T1000 (cell line): ENCODE results near the gene MPHOSPH9.

Source experiments
- DNase-seq: peaks from one replicate; lab custom pipeline; 2025; ENCODE audit warnings: mixed read lengths; lab: John Stamatoyannopoulos, UW

The MPHOSPH9 gene

DNA sequence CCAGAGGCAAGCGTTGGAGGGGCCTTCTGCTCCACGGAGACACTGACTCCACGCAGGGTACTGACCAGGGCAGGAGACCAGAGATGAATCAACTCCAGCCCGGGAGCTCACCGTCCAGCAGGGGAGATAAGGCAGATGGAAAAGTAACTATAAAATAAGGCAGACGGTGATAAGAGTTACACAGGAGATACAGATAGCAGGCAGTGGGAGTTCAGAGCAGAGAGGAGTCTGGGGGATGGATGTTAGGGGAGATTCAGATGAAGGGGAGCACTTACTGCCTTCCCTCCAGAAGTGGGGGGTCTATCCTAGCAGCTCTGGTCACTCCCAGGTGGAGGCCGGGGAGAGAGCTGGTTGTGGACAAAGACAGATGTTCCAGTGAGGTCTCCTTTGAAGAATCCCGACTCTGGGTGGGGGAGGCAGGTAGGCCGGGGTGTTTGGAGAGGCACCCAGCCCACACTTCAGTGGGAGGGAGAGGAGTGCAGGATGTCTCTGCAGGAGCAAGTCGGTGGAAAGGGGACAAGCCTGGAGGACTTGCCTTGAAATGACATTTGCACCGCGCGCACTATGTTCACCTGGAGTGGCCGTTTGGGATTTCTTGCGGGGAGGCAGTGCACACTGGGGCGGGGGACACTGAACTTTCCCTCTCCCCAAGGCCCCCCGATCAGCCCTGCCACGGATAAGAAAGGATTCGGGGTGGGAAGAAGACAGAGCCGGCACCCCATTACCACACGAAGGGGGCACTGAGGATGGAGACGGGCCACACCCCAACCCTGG, 83.3 kb downstream of the MPHOSPH9 start:
- no peak for DNase-seq

DNA sequence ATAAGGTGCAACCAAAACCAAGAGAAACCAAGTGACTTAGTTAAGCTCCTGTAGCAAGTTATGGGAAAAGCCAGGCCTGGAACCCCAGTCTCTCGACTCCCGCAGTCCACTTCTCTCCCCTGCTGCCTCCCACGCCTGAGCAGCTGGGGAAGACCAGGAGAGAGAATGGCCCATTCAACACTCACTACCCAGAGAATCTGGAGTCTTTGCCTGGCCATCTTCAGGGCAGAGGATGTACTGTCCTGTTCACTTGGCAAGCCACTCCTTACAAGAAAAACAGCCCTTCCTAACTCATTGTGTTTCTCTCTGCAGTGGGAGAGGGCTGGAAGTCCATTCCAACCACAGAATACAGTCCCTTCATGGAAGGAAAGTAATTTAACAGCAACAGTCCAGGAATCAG, 83.9 kb downstream of the MPHOSPH9 start:
- DNase-seq: no peak

DNA sequence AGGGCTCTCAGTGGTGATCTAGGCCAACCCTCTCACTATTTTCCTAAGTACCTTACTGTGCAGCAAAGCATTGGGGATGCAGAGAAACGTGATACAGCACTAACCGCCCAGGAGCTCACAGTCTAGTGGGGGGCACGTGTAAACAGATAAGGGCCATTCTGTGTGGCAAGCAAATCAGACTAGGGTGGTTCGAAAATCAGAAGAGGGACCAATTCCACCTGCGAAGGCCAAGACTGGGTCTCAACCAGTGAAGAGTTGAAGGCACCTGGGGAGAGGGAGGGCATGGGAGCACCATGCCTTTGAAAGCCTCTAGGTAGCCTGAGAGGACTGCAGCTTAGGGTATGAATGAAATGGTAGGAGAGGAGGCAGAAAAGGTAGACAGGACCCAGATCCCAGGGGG, 84.3 kb downstream of the MPHOSPH9 start:
- no peak for DNase-seq

DNA sequence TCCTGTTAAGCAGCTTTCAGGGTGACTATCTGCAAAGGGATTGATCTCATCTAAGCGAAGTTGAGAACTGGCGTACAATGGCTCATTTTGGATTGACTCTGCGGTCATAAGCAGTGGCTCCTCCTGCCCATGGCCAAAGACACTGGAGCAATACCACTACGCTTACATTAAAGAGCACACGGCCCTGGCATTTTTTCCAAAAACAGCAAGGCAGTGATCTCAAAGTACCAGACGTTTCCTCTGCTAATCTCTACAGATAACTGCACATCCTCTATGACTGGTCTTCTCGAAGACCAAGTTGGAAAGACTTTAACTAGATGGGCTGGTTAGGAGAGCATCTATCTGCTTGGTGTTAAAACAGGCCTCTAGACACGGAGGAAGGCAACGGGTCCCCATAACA, 84.7 kb downstream of the MPHOSPH9 start:
- DNase-seq: no peak

DNA sequence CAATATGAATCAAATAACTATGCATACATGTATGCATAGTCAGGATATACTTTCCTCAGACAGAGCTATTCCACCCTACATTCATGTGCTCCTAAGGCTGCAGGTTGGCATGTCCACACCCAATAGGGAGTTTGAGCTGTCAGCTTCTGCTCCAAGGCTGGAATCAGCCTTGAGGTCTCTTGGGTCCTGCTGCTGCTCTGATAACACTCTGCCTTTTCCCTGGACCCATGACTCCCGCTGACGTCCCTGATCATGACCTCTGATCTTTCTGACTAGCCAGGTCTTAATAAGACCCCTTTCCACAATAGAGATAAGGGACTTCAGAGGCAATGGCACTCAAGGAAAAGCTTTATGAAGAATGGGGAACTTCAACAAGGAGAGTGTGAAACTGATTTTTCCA, 87.7 kb downstream of the MPHOSPH9 start:
- DNase-seq: no peak

DNA sequence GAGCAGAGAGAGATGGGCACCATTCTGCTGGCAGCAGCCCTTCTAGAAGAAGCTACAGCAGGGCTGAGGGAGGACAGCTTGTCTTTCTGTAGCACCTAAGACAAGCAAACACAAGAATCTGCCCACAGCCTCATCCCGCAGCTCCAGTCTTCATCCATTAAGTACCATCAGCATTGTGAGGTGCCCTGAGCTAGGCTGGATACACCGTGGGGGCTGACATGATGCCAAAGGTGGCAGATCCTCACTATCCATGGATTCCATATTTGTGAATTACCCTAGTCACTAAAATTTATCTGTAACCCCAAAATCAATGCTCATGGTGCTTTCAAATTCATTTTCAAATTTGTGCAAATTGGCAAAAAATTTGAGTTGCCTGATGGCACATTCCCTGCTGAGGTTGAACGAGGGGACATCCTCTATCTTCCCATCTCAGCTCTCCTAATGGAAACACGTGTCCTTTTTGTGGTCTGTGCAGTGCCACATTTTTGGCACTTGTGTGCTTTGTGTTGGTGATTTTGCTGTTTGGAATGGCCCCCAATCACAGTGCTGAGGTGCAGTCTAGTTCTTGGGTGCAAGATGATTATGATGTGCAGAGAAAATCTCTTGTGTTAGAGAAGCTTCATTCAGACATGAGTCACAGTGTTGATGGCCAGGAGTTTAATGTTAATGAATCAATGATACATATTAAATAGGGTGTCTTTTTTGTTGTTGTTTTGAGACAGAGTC, 89.0 kb downstream of the MPHOSPH9 start:
- no peak for DNase-seq

DNA sequence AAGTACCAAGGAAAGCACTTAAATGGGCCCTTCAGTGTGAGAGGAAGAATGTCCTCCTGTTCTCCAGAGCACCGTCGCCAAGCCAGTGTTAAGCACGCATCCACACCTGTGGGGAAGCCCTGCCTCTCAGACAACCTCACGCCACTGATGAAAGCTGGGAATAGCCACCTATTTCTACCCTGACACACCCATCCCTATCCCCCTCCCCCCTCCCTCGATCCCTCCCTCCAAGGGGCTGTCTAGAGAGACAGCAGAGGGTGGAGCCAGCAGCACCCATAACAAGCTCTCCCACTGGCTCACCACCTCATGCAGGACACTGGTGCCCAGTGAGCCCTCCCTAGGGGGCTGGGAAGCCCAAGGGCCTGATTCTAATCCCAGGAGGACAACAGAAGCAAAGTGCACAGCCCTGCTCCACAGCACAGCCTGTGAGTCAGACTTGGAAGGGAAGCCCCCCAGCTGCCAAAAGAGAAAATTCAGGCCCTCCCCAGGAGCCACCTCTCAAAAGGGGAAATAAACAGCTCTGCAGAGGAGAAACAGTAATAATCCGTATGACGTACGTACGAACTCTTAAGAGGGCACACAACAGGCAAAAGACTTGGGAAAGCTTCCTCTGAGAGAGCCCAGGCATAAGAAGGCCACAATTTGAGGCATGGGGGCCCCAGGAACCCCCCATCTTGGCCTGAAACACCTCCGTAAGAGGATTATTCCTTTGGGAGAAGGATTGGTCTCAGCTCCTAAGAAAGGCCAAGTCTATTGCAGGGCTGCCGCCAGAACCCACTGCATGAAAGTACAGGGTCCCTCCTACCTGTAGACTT, 89.8 kb downstream of the MPHOSPH9 start:
- DNase-seq: no peak

DNA sequence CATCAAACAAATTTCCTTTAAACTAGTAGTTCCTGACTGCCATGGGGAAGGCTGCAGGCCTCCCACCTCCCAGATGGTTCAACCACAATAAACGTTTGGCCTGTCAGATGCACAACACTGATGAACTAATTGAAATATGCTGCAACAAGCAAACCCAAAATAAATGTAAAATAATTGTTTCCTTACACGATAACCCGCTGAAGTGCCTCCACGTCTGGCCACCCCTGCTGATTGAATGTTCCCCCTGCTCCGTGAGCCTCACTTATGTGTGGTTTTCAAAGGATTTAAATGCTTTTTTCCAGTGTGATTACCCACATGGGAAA, 90.5 kb downstream of the MPHOSPH9 start:
- no peak for DNase-seq

DNA sequence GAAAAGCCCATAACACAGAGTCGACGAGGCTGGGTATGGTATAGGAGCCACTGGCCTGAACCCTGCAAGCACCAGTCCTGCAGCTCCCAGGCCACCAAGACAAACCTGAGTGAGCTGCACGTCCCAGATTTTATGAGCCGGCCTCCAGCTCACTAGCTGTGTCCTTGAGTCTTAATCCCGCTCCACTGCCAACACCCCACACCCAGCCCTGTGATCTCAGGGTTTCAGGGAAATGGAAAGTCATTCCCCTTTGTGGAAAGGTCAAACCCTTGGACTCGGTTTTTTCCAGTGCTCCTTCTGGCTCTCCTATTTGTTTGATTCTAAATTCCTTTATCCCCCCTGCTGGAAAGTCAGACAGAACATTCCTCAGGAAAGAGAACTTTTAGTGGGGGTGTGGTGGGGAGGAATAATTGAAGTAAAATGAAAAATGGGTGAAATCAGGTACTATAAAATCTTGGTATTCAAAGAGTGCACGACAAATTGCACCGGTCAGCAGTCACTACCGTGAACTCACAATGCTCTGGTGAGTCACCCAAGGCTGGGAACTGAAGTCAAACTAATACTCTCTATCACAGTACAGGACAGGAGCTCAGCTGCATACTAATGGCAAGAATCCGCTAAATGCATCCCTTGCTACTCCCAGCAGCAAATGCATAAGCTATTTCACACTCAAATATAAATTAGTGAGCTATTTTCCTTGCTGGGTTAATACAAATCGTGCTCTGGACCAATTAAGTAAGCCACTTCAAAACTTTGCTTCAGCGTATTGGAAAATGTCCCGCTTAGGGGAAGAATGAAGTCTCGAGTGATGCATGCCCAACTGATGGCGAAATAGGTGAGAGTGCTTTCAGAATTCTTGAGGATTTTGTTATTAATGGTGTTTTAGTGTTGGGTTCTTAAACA, 91.1 kb downstream of the MPHOSPH9 start:
- DNase-seq: peak; percentile 24

DNA sequence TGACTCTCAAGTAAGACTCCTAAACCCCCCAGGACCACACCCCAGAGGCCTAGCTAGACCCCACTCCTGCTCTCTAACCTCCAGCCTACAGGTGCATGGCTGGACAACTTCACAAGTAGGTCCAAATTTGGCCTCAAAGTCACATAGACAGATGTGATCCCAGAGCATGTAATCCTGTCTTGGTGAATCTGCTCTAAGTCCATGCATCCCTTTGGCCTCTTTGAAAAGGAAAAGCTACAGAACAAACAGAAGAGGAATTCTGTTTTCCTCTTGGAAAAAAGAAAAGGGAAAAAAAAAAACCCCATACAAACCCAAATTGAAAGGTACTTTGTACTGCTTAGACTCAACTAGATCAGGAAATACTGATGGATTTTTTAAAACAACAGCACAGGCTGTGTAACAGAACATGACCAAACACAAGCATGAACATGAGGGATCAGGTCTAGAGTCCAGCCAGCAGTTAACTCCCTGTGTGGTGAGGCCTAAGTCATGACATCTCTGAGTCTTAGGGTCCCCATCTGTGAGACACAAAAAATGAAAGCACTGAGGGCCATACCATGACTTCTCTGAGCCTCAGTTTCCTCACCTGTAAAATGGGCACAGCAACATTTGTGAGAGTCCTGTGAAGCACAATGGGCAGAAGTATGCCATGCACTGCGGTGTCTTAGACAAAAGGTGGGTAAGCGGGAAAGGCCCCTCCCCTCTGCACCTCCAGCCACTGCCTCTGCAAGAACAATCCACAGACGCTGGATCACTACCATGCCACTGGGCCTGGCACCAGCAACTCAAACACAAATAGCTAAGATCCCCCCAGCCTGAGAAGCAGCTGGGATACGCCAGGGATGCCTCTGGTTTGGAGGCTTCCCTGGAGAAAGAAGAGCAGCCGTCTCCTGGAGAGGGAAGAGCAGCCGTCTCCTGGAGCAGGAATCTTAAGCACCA, 92.0 kb downstream of the MPHOSPH9 start:
- DNase-seq: no peak

DNA sequence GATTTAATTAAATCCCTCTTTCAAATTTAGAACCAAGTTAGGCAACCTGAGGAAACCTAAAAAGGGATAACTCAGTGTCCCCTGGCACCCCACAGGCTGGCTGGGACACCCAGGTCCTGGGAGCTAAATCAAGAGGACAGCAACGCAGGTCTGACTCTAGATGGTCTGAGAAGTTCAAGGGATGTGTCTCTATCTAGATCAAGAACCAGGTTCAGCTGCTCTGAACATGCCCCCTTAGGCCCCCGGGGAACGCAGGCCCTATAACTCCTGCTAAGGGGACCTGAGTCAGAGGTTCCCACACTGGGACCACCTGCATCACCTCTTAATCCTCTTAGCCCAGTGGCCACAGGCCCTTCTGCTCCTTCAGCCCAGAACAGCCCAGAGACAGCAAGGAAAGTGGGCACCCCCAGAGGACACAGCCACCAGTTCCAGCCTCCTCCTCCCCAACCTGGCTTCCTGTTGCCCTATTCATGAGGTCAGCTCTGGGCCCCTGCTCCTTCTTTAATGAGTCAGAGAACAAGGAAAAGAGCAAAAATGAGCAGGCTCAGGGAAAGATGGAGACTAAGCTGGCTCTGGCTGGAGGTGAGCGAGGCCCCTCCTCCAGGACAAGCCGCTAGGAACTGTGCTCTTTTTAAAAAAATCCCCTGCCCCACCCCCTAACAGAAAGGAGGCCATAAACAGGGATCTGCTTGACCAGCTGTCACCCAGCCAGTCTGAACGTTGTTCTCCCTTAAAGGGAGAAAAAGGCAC, 92.8 kb downstream of the MPHOSPH9 start:
- no peak for DNase-seq

DNA sequence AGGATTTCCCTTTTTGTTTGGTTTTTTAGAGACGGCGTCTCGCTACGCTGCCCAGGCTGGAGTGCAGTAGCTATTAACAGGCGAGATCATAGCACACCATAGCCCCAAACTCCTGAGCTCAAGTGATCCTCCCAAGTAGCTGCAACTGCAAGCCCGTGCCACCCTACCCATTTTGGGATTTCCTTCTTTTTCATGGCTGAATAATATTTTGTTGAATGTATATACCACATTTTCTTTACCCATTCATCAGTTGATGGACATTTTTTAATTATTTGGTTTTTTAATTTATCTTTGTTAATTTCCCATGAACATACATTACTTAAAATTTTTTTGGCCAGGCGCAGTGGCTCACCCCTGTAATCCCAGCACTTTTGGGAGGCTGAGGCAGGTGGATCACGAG, 97.3 kb downstream of the MPHOSPH9 start:
- no peak for DNase-seq

DNA sequence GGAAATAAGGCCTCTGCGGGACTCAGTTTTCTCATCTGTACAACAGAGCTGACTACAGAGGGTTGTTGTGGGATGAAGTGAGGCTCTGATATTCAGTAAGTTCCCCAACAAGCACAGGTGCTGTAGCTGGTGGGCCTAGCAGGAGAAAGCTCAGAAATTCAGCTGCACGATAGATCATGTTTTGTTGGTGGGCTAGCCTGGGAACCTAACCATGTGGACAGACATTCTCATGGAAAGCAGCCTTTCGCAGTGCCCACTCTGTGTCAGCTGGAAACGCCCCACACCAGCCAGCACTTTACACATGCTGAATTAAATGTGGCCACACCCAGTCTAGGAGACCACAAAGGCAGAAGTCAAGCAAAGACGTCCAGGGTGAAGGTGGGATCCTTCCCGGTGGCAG, 98.1 kb downstream of the MPHOSPH9 start:
- no peak for DNase-seq

DNA sequence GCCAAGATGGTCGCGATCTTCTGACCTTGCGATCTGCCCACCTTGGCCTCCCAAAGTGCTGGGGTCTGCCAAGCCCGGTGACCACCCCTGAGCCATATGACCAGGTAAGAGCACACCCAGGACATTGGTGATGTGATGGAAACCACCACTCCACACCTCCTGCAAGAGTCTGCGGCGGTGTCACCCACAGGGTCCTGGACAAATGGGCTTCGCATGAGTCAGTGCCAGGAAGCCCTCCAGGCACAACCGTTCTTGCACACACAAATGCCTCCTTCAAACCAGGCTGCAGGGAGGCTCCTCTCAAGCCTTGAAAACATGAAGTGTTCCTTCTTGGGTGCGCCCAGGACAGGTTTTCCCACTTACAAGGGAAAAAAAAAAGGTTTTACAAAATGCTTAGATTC, 98.7 kb downstream of the MPHOSPH9 start:
- no peak for DNase-seq

DNA sequence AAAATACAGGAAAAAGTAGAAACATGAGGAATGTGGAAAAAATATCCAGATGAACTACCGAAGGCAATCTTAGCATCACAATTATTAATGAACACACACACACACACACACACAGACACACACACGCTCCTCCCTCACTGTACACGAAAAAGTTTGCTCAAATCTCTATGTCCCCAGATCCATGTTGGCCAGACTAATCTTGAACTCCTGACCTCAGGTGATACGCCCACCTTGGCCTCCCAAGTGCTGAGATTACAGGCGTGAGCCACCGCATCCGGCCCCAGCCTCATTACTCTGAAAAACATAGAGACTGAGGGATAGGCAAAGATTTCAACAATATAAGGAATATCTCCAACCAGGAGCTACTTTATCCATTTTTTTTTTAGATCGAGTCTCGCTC, 99.2 kb downstream of the MPHOSPH9 start:
- DNase-seq: no peak

DNA sequence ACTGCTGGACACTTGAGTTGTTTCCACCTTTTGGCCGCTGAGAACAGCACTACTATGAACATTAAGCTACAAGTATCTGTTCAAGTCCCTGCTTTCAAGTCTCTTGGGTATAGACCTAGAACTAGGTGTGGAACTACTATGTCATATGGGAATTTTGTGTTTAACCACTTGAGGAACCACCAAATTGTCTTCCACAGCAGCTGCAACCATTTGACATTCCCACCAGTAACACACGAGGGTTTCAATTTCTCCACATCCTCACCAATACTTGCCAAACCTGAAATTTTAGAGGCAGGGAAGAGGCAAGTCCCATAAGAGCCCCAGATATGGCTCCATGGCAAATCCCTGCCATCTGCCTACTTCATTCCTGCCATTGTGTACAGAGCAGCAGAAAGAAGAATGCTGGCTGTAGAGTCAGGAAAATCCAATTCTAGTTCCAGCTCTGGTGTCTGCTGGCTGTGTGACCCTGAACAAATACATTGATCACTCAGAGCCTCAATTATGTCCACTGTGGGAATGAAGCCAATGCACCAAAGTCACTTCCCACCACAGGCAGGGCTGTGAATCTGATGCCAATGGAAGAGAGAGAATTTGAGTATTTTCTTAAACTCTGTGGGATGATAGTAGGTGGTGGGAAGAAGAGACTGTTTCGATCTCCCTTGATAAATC, 99.9 kb downstream of the MPHOSPH9 start:
- DNase-seq: no peak

DNA sequence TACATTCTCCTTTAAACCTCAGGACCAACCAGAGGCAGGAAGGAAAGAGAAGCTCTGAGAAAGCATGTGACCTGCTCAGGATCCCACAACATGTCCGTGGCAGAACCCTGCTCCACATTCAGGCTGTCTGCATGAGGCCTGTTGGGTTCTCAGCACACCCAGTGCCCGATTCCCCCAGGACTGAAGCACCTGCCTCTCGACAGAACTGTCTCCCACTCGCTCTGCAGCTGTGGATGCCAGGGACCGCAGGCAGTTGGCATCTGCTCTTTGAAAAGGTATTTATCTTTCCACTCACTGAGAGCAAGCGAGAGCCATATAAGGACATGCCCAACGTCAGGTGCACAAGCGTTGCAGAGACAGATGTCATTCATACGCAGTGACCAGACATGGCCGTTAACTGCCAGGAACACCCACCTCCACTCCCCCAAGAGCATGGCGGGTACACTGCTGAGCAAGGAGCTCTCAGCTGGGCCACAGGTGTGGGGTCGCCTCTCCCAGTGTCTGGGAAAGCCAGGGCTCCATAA, 101.0 kb downstream of the MPHOSPH9 start:
- DNase-seq: no peak

DNA sequence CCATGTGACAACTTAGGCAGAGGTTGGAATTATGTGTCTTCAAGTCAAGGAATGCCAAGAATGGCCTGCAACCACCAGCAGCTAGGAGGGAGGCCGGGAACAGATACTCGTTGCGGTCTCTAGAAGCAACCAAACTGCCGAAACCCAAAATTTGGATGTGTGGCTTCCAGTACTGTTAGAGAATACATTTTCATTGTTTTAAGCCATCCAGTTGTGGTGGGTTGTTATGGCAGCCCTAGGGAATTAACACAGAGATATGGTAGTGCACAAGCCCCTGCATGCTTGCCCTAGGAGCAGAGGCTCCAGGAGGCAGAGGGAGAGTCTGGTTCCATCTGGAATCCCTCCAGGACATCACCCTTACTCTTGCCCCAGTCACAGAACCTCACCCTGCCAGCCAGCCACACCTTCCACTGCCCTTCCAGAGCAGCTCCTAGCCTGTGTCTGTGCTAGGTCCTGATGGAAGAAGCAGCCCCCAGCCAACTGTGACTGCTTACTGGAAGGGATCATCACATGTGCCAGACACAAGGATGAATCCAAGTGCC, 101.6 kb downstream of the MPHOSPH9 start:
- no peak for DNase-seq

DNA sequence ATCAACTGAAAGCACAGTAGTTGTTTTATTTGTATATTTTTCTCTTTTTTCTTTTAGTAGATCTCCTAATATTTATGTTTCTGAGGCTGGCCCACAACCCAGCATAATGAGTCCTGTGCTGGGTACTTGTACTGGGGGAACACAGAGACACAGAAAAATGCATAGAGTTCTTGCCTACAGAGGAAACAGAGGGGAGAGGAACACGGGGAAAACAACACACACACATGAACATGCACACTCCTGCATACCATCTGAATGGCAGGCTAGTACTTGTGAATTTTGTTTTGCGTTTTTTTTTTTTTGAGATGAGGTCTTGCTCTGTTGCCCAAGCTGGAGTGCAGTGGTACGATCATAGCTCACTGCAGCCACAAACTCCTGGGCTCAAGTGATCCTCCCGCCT, 103.3 kb downstream of the MPHOSPH9 start:
- no peak for DNase-seq
